Endodermal cell (in vitro differentiated cells): Measurements from ENCODE around the gene CDC20. TPM values are rescaled to one million over a fixed set of nuclear protein-coding genes. Genes with fewer than 3 reads are reported as not detected.

Experiments
- DNase-seq: peaks from one replicate; pipeline ENCODE4 v3.0.0-alpha.2; 2017
- H3K27ac ChIP-seq: 2 replicates; pipeline ENCODE4 v1.5.1; 2013; ENCODE audit warnings: mild to moderate bottlenecking, low read depth, low read length, moderate library complexity
- H3K27me3 ChIP-seq: 2 replicates; pipeline ENCODE4 v1.6.1; 2013; ENCODE audit warnings: mild to moderate bottlenecking, low read length, moderate library complexity; ENCODE audit not compliant: insufficient read depth, control insufficient read depth, poor library complexity, severe bottlenecking
- H3K36me3 ChIP-seq: 2 replicates; pipeline ENCODE4 v1.7.0; 2013; ENCODE audit warnings: mild to moderate bottlenecking, low read length, moderate library complexity; ENCODE audit not compliant: control insufficient read depth, insufficient read depth
- H3K4me1 ChIP-seq: one replicate; pipeline ENCODE4 v1.7.0; 2013; ENCODE audit warnings: low read length; ENCODE audit not compliant: control insufficient read depth, insufficient read depth
- H3K4me3 ChIP-seq: 2 replicates; pipeline ENCODE4 v1.5.1; 2013; ENCODE audit warnings: mild to moderate bottlenecking, low read length, moderate library complexity
- H3K9ac ChIP-seq: 2 replicates; pipeline ENCODE4 v1.6.1; 2013; ENCODE audit warnings: mild to moderate bottlenecking, low read length, moderate library complexity; ENCODE audit not compliant: poor library complexity, severe bottlenecking; ENCODE audit errors: extremely low read depth
- H3K9me3 ChIP-seq: 2 replicates; pipeline ENCODE4 v1.6.1; 2013; ENCODE audit warnings: mild to moderate bottlenecking, low read length, moderate library complexity; ENCODE audit not compliant: control insufficient read depth
- H3K27ac Mint-ChIP-seq: 2 replicates; pipeline ENCODE4 v1.8.0; 2020; ENCODE audit warnings: mixed read lengths
- H3K27me3 Mint-ChIP-seq: 2 replicates; pipeline ENCODE4 v1.8.0; 2021; ENCODE audit warnings: mild to moderate bottlenecking, mixed read lengths; ENCODE audit not compliant: insufficient read depth
- H3K36me3 Mint-ChIP-seq: 2 replicates; pipeline ENCODE4 v1.8.0; 2020; ENCODE audit warnings: low read depth, mixed read lengths
- H3K4me1 Mint-ChIP-seq: 2 replicates; pipeline ENCODE4 v1.8.0; 2020; ENCODE audit warnings: mixed read lengths
- H3K4me3 Mint-ChIP-seq: 2 replicates; pipeline ENCODE4 v1.8.0; 2020; ENCODE audit warnings: mild to moderate bottlenecking, moderate library complexity, mixed read lengths
- H3K9me3 Mint-ChIP-seq: 2 replicates; pipeline ENCODE4 v1.8.0; 2020; ENCODE audit warnings: mild to moderate bottlenecking, mixed read lengths
- CTCF ChIP-seq: fragments of 200-600 bp; sonication (generic); conservative IDR thresholded peaks from 2 replicates; pipeline ENCODE4 v1.5.0; 2021; ENCODE audit warnings: antibody characterized with exemption, mild to moderate bottlenecking
- WGBS, 2 experiments: methylation state at CpG; one replicate each; pipeline versions ENCODE4 v1.1.5 to v1.1.7; 2013; ENCODE audit warnings: missing lambda C conversion rate in 2 of 2, mixed read lengths in 1 of 2; ENCODE audit not compliant: insufficient coverage in 1 of 2, insufficient read length in 1 of 2; 5-methylcytosine and 5-hydroxymethylcytosine counted together
- total RNA-seq, 2 donors: library from RNA; stranded (reverse); fragmentation: NEBNext Ultra II Directional in 1 of 2; extraction: Animal tissue kit (Norgen Biotek cat#: 25700) in 1 of 2; gene quantifications; 2 replicates in 1 of 2; 3 replicates in 1 of 2; pipeline ENCODE4 v1.2.1, GENCODE V29; 2021

CDC20 gene
- total RNA-seq, 2 donors from 2014 or later, result 126 to 149 TPM

- peaks cover 4% of the 10 kb centered on the region for H3K27me3 ChIP-seq
- H3K9ac ChIP-seq, result no peak overlapping the region
- peaks cover 6% of the 10 kb centered on the region for H3K36me3 Mint-ChIP-seq
- H3K4me1 ChIP-seq, result no peaks in the 10 kb centered on the region
- no peak overlapping the region for H3K4me3 ChIP-seq
- no peaks in the 10 kb centered on the region for H3K27me3 Mint-ChIP-seq
- no peak for DNase-seq
- 69 to 83% methylated on average over 3 of the region's 3 CpGs for WGBS, 2 experiments
- no peaks in the 10 kb centered on the region for H3K36me3 ChIP-seq
- no peak overlapping the region for H3K4me3 Mint-ChIP-seq
- H3K9me3 ChIP-seq, result no peaks in the 10 kb centered on the region
- no peak overlapping the region for H3K27ac Mint-ChIP-seq
- H3K9me3 Mint-ChIP-seq, result no peaks in the 10 kb centered on the region
- peaks cover 16% of the 10 kb centered on the region for H3K4me1 Mint-ChIP-seq
- no peak overlapping the region for H3K27ac ChIP-seq
- TF ChIP-seq CTCF, result no peak
Observed at GRCh38 chr1:43352881-43353280, 5.9 kb upstream of the CDC20 start.

- Histone ChIP-seq H3K9me3 (no peaks in the 10 kb centered on the region), H3K36me3 (no peaks in the 10 kb centered on the region), H3K4me1 (no peaks in the 10 kb centered on the region), H3K27ac (no peak overlapping the region), H3K4me3 (no peak overlapping the region), H3K9ac (no peak overlapping the region), H3K27me3 (no peaks in the 10 kb centered on the region)
- Mint-ChIP-seq H3K36me3 (peaks cover 7% of the 10 kb centered on the region), H3K4me3 (no peak overlapping the region), H3K27ac (no peak overlapping the region), H3K4me1 (peaks cover 13% of the 10 kb centered on the region), H3K9me3 (no peaks in the 10 kb centered on the region), H3K27me3 (no peaks in the 10 kb centered on the region)
- WGBS, 2 experiments, result 72 to 79% methylated on average over 2 of the region's 2 CpGs
- no peak for TF ChIP-seq CTCF
- no peak for DNase-seq
Observed at GRCh38 chr1:43354471-43354870, 4.3 kb upstream of the CDC20 start.

- Mint-ChIP-seq H3K36me3 (peaks cover 12% of the 10 kb centered on the region), H3K4me1 (peaks cover 13% of the 10 kb centered on the region), H3K4me3 (no peak overlapping the region), H3K27ac (no peak overlapping the region), H3K9me3 (no peaks in the 10 kb centered on the region), H3K27me3 (no peaks in the 10 kb centered on the region)
- no peaks in the 10 kb centered on the region for H3K9me3 ChIP-seq
- peaks cover 2% of the 10 kb centered on the region for H3K36me3 ChIP-seq
- no peak overlapping the region for H3K27ac ChIP-seq
- H3K9ac ChIP-seq, result no peak overlapping the region
- TF ChIP-seq CTCF, result no peak
- H3K4me3 ChIP-seq, result no peak overlapping the region
- 81% methylated on average over 2 of the region's 2 CpGs; no CpG with 5 or more reads in 1 of the 2 experiments for WGBS, 2 experiments
- no peak for DNase-seq
- H3K4me1 ChIP-seq, result peaks cover 5% of the 10 kb centered on the region
- H3K27me3 ChIP-seq, result no peaks in the 10 kb centered on the region
Observed at GRCh38 chr1:43354936-43355335, 3.8 kb upstream of the CDC20 start.
